GM19193 (cell line): ENCODE results near the gene G6PC1.

Experiments used
- POLR2A ChIP-seq: IDR thresholded peaks from 4 replicates; pipeline ENCODE4 v1.6.1; 2011; ENCODE audit not compliant: insufficient read depth, insufficient read length; ENCODE audit errors: extremely low read depth

Gene G6PC1

DNA sequence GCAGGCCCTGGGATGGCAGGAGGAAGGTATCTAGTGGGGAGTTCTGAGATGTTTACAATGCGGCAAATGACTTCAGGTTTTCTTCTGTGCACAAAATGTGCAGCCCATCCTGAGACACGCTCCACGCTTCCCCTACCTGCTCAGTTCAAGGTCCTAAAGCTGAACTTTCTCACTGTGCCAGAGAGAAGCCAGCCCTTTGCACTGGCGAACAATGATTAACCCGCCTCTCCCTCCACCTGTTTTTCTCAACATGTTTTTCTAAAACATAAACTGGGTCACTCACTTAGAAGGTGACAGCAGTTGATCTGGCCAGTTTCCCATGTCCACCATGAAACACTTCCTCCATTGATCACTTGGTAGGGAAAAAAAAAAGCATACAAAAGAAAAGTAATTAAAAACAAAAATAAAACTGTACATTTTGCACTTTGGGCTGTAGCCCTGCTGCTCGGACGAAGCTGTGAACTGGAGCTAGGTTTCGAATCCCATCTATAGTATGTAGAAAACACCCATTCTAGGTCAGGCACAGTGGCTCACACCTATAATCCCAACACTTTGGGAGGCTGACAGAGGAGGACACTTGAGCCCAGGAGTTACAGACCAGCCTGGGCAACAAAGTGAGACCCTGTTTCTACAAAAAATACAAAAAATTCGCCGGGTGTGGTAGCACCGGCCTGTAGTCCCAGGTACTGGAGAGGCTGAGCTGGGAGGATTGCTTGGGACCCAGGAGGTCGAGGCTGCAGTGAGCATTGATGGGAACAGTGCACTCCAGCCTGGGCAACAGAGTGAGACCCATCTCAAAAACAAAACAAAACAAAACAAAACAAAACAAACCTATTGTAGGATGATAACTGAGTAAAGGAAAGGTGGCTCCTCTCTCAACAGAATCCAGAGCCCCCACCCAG lies 6.1 kb upstream of the G6PC1 start:
- no peak for TF ChIP-seq POLR2A

DNA sequence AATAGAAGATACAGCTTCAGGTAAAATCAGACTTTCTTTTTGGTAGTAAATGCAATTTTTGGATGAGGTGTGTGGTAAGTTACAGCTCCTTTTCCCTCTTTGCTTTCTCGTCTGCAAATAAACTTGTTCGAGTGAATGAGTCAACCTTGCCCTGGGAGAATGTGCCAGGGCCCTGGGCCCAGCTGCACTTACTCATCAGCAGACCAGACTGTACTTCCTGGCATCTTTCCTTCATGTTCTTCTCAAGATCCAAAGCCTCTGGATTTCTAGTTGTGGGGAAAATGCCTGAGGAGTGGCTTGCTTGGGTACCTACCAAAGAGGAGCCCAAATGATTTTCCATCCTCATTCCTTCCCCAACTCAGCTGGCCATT lies 5.4 kb upstream of the G6PC1 start:
- TF ChIP-seq POLR2A: no peak

GRCh38 chr17:42898147-42898811 lies 2.3 kb upstream of the G6PC1 start:
- TF ChIP-seq POLR2A: no peak

DNA sequence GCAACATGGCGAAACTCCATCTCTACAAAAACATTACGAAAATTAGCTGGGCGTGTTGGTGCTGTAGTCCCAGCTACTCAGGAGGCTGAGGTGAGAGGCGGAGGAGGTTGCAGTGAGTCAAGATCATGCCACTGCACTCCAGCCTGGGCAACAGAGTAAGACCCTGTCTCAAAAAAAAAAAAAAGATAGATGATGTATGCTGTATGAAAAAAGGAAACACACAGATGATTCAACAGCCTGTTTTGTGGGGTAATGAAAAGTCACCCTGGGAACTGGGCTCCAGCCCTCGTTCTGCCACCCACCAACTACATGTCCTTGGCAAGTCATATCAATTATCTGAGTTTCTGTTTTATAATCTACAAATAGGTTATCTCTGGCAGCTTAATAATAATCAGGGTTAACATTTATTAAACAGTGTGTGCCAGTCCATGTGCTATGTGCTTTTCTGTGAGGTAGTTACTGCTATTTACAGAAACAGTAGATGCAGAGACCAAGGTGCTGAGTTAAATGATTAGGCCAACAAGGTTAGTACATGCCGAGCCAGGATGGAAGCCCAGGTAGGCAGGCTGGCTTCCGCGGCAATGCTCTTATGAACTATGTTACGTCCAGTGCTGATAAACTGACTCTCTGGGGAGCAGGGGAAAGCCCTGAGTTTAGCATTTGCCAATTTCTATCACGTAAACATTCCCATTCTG lies 1.1 kb downstream of the G6PC1 start:
- no peak for TF ChIP-seq POLR2A

DNA sequence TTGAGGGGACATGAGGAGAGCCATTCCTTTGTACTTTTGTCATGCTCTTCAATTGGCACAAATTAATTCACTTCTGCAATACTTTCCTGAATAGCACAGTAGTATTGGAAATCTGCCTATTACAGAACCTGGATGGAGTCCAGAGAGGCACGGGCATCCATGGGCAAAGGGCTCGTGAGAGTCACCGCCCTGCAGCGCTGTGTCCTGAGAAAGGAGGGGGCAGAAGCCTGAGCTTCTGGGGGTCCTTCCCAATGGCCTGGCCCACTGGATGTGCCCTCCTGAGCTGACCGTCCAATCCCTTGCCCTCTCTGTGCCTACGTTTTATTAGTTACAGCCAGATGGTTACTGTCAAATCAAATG lies 3.5 kb downstream of the G6PC1 start:
- TF ChIP-seq POLR2A: no peak

- TF ChIP-seq POLR2A: no peak
Observed at GRCh38 chr17:42906772-42907446, 6.3 kb downstream of the G6PC1 start.

GRCh38 chr17:42908872-42909700 lies 8.5 kb downstream of the G6PC1 start:
- TF ChIP-seq POLR2A: no peak

GRCh38 chr17:42913522-42913921 lies 12.9 kb downstream of the G6PC1 start:
- no peak for TF ChIP-seq POLR2A

DNA sequence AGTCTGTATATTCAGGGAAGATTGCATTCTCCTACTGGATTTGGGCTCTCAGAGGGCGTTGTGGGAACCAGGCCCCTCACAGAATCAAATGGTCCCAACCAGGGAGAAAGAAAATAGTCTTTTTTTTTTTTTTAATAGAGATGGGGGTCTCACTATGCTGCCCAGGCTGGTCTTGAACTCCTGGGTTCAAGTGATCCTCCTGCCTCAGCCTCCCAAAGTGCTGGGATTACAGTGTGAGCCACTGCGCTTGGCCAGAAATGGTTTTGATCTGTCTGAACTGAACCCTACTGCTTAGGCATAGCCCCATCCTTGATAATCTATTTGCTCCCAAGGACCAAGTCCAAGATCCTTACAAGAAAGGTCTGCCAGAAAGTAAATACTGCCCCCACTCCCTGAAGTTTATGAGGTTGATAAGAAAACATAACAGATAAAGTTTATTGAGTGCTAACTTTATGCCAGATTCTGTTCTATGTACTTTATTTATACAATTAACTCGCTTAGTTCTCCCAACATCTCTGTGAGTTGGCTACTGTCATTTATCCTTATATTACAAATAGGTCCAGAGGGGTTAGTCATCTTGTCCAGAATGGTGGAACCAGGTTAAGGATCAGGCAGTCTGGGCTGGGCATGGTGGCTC lies 13.5 kb downstream of the G6PC1 start:
- TF ChIP-seq POLR2A: no peak

GRCh38 chr17:42917236-42917603 lies 16.6 kb downstream of the G6PC1 start:
- no peak for TF ChIP-seq POLR2A

DNA sequence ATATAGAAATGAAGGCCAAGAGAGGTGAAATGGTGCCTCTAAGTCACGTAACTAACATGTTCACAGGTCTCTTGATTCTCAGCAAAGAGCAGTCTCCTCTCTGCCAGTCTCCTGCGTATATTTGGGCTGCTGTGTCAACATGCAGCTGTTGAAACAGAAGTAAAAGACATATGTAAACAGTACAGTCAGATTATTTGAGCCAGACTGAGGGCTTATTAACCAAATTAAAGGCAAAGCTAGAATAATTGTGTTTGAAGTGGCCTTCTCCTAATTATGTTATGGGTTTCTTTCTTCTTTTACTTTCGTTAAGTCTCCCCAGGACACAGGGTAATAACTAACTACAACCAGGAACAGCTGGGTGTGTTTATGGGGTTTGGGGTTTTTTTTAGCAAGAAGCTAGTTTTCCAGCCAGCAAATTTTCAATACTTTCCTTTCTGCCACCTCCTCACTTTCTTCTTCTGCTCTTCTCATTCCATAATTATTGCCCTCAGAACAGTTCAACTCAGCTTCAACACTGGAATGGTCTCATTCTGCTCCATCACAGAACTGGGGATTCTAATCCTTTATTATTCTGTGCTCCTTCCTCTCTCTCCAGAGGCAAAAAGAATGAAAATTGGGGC lies 18.4 kb downstream of the G6PC1 start:
- no peak for TF ChIP-seq POLR2A

- TF ChIP-seq POLR2A: no peak
Observed at GRCh38 chr17:42920106-42920900, 19.7 kb downstream of the G6PC1 start.

DNA sequence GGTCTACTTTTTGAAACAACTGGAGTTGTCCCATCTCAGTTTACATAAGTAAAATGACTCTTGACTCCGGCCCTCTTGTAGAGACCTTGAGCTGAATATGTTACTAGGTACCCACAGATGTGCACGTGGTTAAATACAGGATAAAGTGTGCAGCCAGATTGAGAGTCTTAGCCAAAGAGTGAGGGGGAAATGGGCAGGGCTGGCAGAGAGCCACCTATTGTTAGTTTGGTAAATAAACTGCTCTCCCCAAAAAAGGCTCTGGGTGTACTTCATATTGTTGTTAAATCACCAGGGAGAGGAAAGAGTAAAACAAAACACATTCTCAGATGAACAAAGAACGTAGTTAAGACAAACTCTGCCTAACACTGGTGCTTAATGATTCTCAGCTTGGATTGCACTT lies 20.3 kb downstream of the G6PC1 start:
- no peak for TF ChIP-seq POLR2A
